Sigmoid colon (tissue), 7 donors: ENCODE results near the gene CDH13. TPM values are rescaled to one million over a fixed set of nuclear protein-coding genes. Genes with fewer than 3 reads are reported as not detected.

Experiments
- DNase-seq: peaks from one replicate; pipeline ENCODE4 v3.0.0-alpha.2; 2019
- H3K27ac ChIP-seq, 4 donors: fragments of 200-600 bp; sonication (generic); one replicate each; pipeline ENCODE4 v1.5.1; 2016 to 2019; ENCODE audit warnings: mild to moderate bottlenecking in 1 of 4
- H3K27me3 ChIP-seq, 3 donors: fragments of 200-600 bp; sonication (generic); one replicate each; pipeline ENCODE4 v1.5.1; 2019; ENCODE audit warnings: mild to moderate bottlenecking in 1 of 3
- H3K36me3 ChIP-seq, 4 donors: fragments of 200-600 bp; sonication (generic); one replicate each; pipeline ENCODE4 v1.5.1; 2016 to 2019
- H3K4me1 ChIP-seq, 4 donors: fragments of 200-600 bp; sonication (generic); one replicate each; pipeline ENCODE4 v1.5.1; 2017 to 2019
- H3K4me3 ChIP-seq, 4 donors: fragments of 200-600 bp; sonication (generic); one replicate each; pipeline ENCODE4 v1.5.1; 2017 to 2019; ENCODE audit warnings: mild to moderate bottlenecking in 2 of 4, moderate library complexity in 1 of 4
- H3K9me3 ChIP-seq, 4 donors: fragments of 200-600 bp in 3 of 4; sonication (generic) in 3 of 4; one replicate each; pipeline versions ENCODE4 v1.5.1 to v1.6.1; 2013 to 2019
- EP300 ChIP-seq, 4 donors: sonication (generic); formaldehyde crosslinking; IDR thresholded peaks; one replicate each; pipeline ENCODE4 v1.6.1; 2017; ENCODE audit warnings: antibody characterized with exemption in 4 of 4
- POLR2A ChIP-seq, 2 donors: fragments of 450-650 bp; IDR thresholded peaks; one replicate each; pipeline ENCODE4 v1.6.1; 2016; ENCODE audit warnings: antibody characterized with exemption in 2 of 2, mild to moderate bottlenecking in 2 of 2, moderate library complexity in 2 of 2
- POLR2AphosphoS5 ChIP-seq, 4 donors: sonication (generic); formaldehyde crosslinking; IDR thresholded peaks; one replicate each; pipeline ENCODE4 v1.6.1; 2017; ENCODE audit warnings: antibody characterized with exemption in 4 of 4
- WGBS, 2 donors: extraction: QIAGEN DNeasy Blood & Tissue Kit; methylation state at CpG; one replicate each; pipeline ENCODE4 v1.1.7; 2013; 5-methylcytosine and 5-hydroxymethylcytosine counted together
- intact Hi-C: fragments of 100-400 bp; cut with DNase I; formaldehyde crosslinking; loops from one replicate; pipeline ENCODE4 v1.15.1; 2023
- polyA plus RNA-seq, 3 donors: library from polyadenylated mRNA; stranded (reverse); fragments of 200-250 nt; gene quantifications; one replicate each; pipeline ENCODE4 v1.2.3, GENCODE V29; 2013
- total RNA-seq, 4 donors: library from RNA; depleted of rRNA; stranded (reverse); fragments of >200 nt; gene quantifications; one replicate each; pipeline ENCODE4 v1.1.0, GENCODE V29; 2016
- TF ChIP-seq, protein P1 (sequence below), 4 experiments: fragments of 450-650 bp in 3 of 4; fragments of 200-600 bp in 1 of 4; IDR thresholded peaks; one replicate each; pipeline ENCODE4 v1.5.1; 2016 to 2019; ENCODE audit warnings: antibody characterized with exemption in 4 of 4, mild to moderate bottlenecking in 3 of 4, moderate library complexity in 2 of 4
- donor health status: healthy with polysubstance abuse.
- donor health status: Bipolar disorder and iron deficiency.
- donor health status: healthy.

CDH13 gene
- total and polyA plus RNA-seq, 7 donors, result 0.60 to 17.6 (median 11.8) TPM

DNA sequence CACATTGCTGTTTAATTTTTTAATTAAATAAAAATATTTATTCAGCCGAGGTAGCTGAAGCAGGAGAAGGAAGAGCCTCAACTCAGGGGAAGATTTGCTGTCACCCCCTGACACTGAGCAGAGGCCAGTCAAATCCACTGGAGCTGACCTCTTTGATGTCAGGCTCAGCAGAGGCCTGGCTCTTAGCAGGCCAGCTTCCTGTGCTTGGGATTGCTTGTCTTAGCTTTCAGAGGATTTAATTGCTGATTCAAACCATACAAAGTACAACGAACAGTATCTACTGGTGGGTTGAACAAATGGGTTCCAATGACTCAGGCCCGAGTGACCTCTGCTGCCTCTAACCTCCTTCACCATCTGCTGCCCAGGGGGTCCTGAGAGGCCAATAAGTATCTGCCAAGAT, 764.0 kb downstream of the CDH13 start:
- H3K4me1 ChIP-seq, result no peaks in the 10 kb centered on the region
- no peak for TF ChIP-seq POLR2AphosphoS5 (IDR thresholded peaks at IDR 0.05)
- no peak for TF ChIP-seq POLR2A (IDR thresholded peaks at IDR 0.05)
- no peak for TF ChIP-seq EP300 (IDR thresholded peaks at IDR 0.05)
- TF ChIP-seq, protein P1, sequence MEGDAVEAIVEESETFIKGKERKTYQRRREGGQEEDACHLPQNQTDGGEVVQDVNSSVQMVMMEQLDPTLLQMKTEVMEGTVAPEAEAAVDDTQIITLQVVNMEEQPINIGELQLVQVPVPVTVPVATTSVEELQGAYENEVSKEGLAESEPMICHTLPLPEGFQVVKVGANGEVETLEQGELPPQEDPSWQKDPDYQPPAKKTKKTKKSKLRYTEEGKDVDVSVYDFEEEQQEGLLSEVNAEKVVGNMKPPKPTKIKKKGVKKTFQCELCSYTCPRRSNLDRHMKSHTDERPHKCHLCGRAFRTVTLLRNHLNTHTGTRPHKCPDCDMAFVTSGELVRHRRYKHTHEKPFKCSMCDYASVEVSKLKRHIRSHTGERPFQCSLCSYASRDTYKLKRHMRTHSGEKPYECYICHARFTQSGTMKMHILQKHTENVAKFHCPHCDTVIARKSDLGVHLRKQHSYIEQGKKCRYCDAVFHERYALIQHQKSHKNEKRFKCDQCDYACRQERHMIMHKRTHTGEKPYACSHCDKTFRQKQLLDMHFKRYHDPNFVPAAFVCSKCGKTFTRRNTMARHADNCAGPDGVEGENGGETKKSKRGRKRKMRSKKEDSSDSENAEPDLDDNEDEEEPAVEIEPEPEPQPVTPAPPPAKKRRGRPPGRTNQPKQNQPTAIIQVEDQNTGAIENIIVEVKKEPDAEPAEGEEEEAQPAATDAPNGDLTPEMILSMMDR (IDR thresholded peaks at IDR 0.05), result no peak
- no peaks in the 10 kb centered on the region for H3K36me3 ChIP-seq
- intact Hi-C loops, result no loop called here
- WGBS, 2 donors, result 46 to 66% methylated on average over 3 of the region's 3 CpGs
- H3K9me3 ChIP-seq, result no peaks in the 10 kb centered on the region
- no peak overlapping the region for H3K4me3 ChIP-seq
- no peaks in the 10 kb centered on the region for H3K27me3 ChIP-seq
- no peak for DNase-seq
- H3K27ac ChIP-seq, result no peak overlapping the region

DNA sequence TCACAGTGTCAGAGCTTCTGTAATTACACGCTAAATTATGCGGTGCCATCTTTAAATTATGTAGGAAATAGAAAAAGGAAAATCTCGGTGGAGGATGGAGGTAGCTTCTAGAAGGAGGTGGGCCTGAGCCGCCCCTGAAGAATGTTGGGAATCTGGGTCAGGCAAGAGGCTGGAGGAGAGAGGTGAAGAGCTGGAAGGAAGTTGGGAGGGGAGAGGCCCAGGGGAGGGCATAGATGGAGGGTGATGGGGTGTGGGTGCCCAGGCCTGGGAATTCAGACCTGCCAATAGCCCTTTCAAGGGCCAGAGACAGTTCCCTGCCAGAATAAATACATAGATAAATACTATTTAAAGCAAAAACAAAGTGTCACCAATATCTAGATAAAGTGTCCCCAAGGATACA, 766.0 kb downstream of the CDH13 start:
- TF ChIP-seq EP300 (IDR thresholded peaks at IDR 0.05), result no peak
- TF ChIP-seq, protein P1 (IDR thresholded peaks at IDR 0.05), result no peak
- TF ChIP-seq POLR2A (IDR thresholded peaks at IDR 0.05), result no peak
- no peak for TF ChIP-seq POLR2AphosphoS5 (IDR thresholded peaks at IDR 0.05)
- no peak overlapping the region for H3K4me3 ChIP-seq
- DNase-seq, result no peak
- H3K9me3 ChIP-seq, result no peaks in the 10 kb centered on the region
- no peaks in the 10 kb centered on the region for H3K36me3 ChIP-seq
- H3K27me3 ChIP-seq, result no peaks in the 10 kb centered on the region
- intact Hi-C loops, result no loop called here
- no peaks in the 10 kb centered on the region for H3K4me1 ChIP-seq
- 85 to 86% methylated on average over 4 of the region's 4 CpGs for WGBS, 2 donors
- no peak overlapping the region for H3K27ac ChIP-seq

DNA sequence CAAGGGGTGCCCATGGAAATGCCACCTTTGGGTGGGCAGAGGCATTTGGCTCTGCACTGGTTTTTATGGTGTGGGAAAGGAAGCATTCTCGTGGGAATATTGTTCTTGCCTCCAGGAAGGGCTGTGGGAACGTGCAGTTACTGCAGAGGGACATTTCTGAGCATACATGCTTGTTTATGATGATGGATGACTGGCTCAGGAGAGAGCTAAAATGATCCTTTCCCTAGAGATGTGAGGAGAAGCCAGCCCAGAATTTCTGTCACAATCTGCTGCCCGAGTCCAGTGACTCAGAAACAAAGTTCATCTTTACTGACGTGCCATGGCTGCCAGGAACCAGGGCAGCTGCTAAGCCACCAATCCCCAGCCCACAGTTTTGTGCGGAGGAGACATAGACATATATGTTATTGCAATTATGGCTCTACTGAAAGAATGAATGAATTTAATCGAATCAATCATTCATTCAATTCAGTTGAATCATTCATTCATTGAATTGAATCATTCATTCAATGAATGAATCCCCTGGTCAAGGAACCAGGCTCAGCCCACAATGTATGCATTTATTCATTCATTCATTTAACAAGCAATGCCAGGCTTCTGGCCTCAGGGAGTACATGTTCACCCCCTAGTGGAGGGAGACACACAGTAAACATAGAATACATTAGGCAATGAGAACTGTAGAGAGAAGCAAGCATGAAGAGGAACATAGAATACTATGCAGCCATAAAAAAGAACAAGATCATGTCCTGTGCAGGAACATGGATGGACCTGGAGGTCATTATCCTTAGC, 766.6 kb downstream of the CDH13 start:
- intact Hi-C loops, result no loop called here
- 58 to 63% methylated on average over 6 of the region's 6 CpGs for WGBS, 2 donors
- Histone ChIP-seq H3K4me3 (no peak overlapping the region), H3K36me3 (no peaks in the 10 kb centered on the region), H3K9me3 (no peaks in the 10 kb centered on the region), H3K4me1 (no peaks in the 10 kb centered on the region), H3K27ac (no peak overlapping the region), H3K27me3 (no peaks in the 10 kb centered on the region)
- TF ChIP-seq EP300 (IDR thresholded peaks at IDR 0.05) (peak in 1 of 4 donors; percentile 41), POLR2A (IDR thresholded peaks at IDR 0.05) (no peak)
- no peak for DNase-seq

DNA sequence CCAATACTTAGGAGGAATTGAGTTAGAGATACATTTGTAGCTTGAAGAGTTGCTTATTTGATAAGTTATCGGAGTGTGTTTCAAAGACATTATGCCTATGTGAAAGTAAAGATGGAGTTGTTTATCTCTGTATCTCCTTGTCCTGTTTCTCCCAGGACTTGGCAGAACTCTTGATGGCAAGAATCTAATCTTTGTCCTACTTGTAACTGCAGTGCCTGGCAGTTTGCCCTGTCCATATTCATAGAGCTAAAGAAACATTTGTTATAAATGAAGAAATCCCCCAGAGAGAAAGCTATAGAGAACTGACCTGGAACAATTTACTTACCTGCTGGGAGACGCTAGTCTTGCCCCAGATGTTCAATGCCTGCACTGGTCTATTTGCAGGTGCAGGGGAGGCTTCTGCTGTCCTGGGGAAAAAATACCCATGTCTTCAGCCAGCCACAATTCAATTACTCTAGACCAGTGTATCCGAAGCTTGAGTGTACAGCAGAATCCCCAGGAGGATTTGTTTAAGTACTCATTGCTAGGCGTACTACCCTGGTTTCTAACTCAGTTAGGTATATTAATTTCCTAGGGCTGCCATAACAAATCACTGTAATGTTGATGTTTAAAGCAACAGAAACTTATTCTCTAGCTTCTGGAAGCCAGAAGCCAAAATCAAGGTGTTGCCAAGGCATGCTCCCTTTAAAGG, 771.0 kb downstream of the CDH13 start:
- no peaks in the 10 kb centered on the region for H3K4me1 ChIP-seq
- TF ChIP-seq POLR2AphosphoS5 (IDR thresholded peaks at IDR 0.05), result no peak
- TF ChIP-seq POLR2A (IDR thresholded peaks at IDR 0.05), result no peak
- TF ChIP-seq, protein P1 (IDR thresholded peaks at IDR 0.05), result no peak
- no peak for TF ChIP-seq EP300 (IDR thresholded peaks at IDR 0.05)
- 82 to 89% methylated on average over 4 of the region's 4 CpGs for WGBS, 2 donors
- H3K9me3 ChIP-seq, result no peaks in the 10 kb centered on the region
- intact Hi-C loops, result no loop called here
- H3K36me3 ChIP-seq, result no peaks in the 10 kb centered on the region
- DNase-seq, result no peak
- H3K27me3 ChIP-seq, result no peaks in the 10 kb centered on the region
- H3K4me3 ChIP-seq, result no peak overlapping the region
- no peak overlapping the region for H3K27ac ChIP-seq

DNA sequence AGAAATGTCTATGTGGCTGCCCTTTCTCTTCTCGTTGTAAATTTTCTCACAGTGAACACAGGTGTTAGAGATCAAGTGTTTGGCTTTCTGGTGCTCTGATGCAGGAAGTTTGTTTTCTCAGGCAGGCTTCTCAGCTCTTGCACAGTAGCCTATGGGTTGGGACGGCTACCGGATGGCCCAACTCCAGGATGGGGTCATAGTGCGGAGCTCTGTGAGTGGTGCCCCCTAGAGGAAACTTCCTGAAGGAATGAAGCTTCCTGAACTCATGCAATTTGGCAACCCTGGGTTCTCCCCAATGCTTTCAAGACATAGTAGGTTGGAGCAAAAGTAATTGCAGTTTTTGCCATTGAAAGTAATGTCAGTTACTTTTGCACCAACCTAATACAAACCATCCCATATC, 773.5 kb downstream of the CDH13 start:
- TF ChIP-seq POLR2A (IDR thresholded peaks at IDR 0.05), result no peak
- no peak for TF ChIP-seq EP300 (IDR thresholded peaks at IDR 0.05)
- TF ChIP-seq POLR2AphosphoS5 (IDR thresholded peaks at IDR 0.05), result no peak
- TF ChIP-seq, protein P1 (IDR thresholded peaks at IDR 0.05), result no peak
- WGBS, 2 donors, result 58 to 63% methylated on average over 4 of the region's 4 CpGs
- no peaks in the 10 kb centered on the region for H3K4me1 ChIP-seq
- intact Hi-C loops, result no loop called here
- H3K36me3 ChIP-seq, result no peaks in the 10 kb centered on the region
- no peaks in the 10 kb centered on the region for H3K9me3 ChIP-seq
- no peak overlapping the region for H3K27ac ChIP-seq
- H3K27me3 ChIP-seq, result no peaks in the 10 kb centered on the region
- no peak for DNase-seq
- no peak overlapping the region for H3K4me3 ChIP-seq
